22Rv1 (cell line): ENCODE results near the gene UBE2Q1.

Experiments used
- H3K27ac ChIP-seq: fragments of 450-650 bp; 2 replicates; pipeline ENCODE4 v1.5.1; 2017
- CTCF ChIP-seq: fragments of 450-650 bp; IDR thresholded peaks from 2 replicates; pipeline ENCODE4 v1.5.1; 2017; ENCODE audit warnings: mild to moderate bottlenecking
- ZFX ChIP-seq: fragments of 450-650 bp; IDR thresholded peaks from 2 replicates; pipeline ENCODE4 v1.6.1; 2017; ENCODE audit warnings: antibody characterized with exemption, borderline replicate concordance

UBE2Q1 gene

GRCh38 chr1:154598871-154599635 is 40.6 kb upstream of the UBE2Q1 start:
- no peak overlapping the region for H3K27ac ChIP-seq
- TF ChIP-seq CTCF (no peak), ZFX (no peak)

GRCh38 chr1:154595621-154596020 is 37.2 kb upstream of the UBE2Q1 start:
- H3K27ac ChIP-seq, result no peak overlapping the region
- no peak for TF ChIP-seq CTCF

- no peak overlapping the region for H3K27ac ChIP-seq
- no peak for TF ChIP-seq CTCF
These were observed 36.3 kb upstream of the UBE2Q1 start for GRCh38 chr1:154594811-154595210.

GRCh38 chr1:154593390-154593789 is 34.9 kb upstream of the UBE2Q1 start:
- no peak for TF ChIP-seq ZFX
- TF ChIP-seq CTCF, result no peak
- no peak overlapping the region for H3K27ac ChIP-seq

- TF ChIP-seq CTCF, result no peak
These were observed 32.7 kb upstream of the UBE2Q1 start for GRCh38 chr1:154591206-154591605.

GRCh38 chr1:154590756-154591155 is 32.3 kb upstream of the UBE2Q1 start:
- TF ChIP-seq ZFX, result no peak

More at GRCh38 chr1:154591206-154591605, 32.7 kb upstream of the UBE2Q1 start:
- no peak overlapping the region for H3K27ac ChIP-seq

GRCh38 chr1:154589780-154590179 is 31.3 kb upstream of the UBE2Q1 start:
- TF ChIP-seq ZFX (no peak), CTCF (no peak)
- no peak overlapping the region for H3K27ac ChIP-seq

More at GRCh38 chr1:154590756-154591155, 32.3 kb upstream of the UBE2Q1 start:
- no peak overlapping the region for H3K27ac ChIP-seq

GRCh38 chr1:154586641-154587040 is 28.2 kb upstream of the UBE2Q1 start:
- TF ChIP-seq CTCF (no peak), ZFX (no peak)
- H3K27ac ChIP-seq, result no peak overlapping the region
